ENCODE measurements around the gene TUBAL3. TPM values are rescaled to one million over a fixed set of nuclear protein-coding genes. Genes with fewer than 3 reads are reported as not detected.

The TUBAL3 gene
- total RNA-seq, 1 experiment from 2014 or later, result 0.19 TPM

DNA sequence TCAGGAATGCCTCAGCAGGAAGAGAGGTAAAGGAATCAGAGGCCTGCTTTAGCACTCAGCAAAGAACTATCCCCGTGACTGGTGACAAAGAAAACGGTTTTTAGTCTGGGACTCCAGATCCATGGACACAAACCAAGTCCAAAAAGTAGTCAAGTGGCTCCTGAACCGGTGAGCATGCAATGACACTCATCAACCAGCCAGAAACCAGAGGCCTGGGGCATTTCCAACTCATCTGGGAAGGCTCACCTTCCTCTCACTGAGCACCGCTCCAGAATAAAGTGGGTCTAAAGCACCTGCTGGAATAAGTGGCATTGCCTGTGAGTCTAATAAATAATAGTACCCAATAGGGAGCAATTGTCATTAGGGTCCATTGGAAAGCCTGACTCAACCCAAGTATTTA, 57.7 kb downstream of the TUBAL3 start:
- Histone ChIP-seq H3K27ac (ENCODE audit: low read depth, low read length, poor library complexity, severe bottlenecking) (no peak overlapping the region), H3K36me3 (ENCODE audit: insufficient read depth, low read length, poor library complexity, severe bottlenecking) (no peaks in the 10 kb centered on the region), H3K4me1 (ENCODE audit: insufficient read depth, low read length, poor library complexity, severe bottlenecking) (no peaks in the 10 kb centered on the region), H3K9me3 (ENCODE audit: low read depth, low read length, poor library complexity, severe bottlenecking) (no peaks in the 10 kb centered on the region), H3K4me3 (ENCODE audit: low read depth, low read length, poor library complexity, severe bottlenecking) (no peak overlapping the region), H3K27me3 (replicated peaks; ENCODE audit: insufficient read depth, low read depth, low read length, poor library complexity) (no peaks in the 10 kb centered on the region)
- DNase-seq (ENCODE audit: low spot score), result no peak
- intact Hi-C loops (cut with micrococcal nuclease; ENCODE audit: unreplicated experiment), result no loop called here
- ChIA-PET POLR2A (ENCODE audit: low non-redundant PET) (no interaction called here), CTCF (no interaction called here)
- BruUV-seq (replicated peaks), result no TSS peak
- TF ChIP-seq, protein P1, sequence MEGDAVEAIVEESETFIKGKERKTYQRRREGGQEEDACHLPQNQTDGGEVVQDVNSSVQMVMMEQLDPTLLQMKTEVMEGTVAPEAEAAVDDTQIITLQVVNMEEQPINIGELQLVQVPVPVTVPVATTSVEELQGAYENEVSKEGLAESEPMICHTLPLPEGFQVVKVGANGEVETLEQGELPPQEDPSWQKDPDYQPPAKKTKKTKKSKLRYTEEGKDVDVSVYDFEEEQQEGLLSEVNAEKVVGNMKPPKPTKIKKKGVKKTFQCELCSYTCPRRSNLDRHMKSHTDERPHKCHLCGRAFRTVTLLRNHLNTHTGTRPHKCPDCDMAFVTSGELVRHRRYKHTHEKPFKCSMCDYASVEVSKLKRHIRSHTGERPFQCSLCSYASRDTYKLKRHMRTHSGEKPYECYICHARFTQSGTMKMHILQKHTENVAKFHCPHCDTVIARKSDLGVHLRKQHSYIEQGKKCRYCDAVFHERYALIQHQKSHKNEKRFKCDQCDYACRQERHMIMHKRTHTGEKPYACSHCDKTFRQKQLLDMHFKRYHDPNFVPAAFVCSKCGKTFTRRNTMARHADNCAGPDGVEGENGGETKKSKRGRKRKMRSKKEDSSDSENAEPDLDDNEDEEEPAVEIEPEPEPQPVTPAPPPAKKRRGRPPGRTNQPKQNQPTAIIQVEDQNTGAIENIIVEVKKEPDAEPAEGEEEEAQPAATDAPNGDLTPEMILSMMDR (conservative IDR thresholded peaks at IDR 0.05; ENCODE audit: low read depth, low read length), result no peak
- TF ChIP-seq EZH2 (IDR thresholded peaks at IDR 0.05; ENCODE audit: borderline replicate concordance, low read depth, low read length, poor library complexity, severe bottlenecking), result no peak

DNA sequence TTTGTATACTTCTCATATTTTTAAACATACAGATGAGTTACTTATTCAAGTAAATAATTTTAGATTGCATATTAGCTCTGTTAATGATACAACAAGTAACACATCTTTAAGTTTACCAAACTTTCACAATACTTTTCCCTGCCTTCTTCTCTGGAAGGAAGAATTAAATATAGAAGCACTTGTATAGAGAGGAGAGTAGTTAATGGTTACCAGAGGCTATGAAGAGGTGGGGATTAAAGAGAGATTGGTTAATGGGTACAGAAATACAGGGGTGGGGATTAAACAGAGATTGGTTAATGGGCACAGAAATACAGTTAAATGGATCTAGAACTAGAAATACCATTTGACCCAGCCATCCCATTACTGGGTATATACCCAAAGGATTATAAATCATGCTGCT, 59.9 kb downstream of the TUBAL3 start:
- BruUV-seq (replicated peaks), result no TSS peak
- CTCF ChIA-PET, result no interaction called here

DNA sequence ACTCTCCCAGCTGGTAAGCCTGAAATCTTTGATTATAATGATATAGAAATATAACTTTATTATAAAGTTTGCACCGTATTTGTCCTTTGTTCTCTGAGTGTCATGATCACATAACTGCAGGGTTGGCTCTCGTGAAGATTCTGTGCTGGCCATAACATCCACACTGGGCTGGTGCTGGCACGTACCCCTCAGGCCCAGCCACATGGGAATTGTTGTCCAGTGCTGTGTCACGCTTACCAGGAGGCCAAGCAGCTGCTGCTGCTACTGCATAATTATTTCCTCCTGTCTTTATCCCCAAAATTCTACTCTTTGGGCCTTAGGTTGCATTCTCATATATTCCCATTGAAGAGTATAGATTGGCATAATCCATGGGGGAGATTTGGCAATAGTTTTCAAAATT, 60.6 kb downstream of the TUBAL3 start:
- no peak overlapping the region for H3K4me3 ChIP-seq (ENCODE audit: low read depth, low read length, poor library complexity, severe bottlenecking)
- no peak for TF ChIP-seq EZH2 (IDR thresholded peaks at IDR 0.05; ENCODE audit: borderline replicate concordance, low read depth, low read length, poor library complexity, severe bottlenecking)
- TF ChIP-seq, protein P1 (conservative IDR thresholded peaks at IDR 0.05; ENCODE audit: low read depth, low read length), result no peak
- no peak for DNase-seq (ENCODE audit: low spot score)
- H3K36me3 ChIP-seq (ENCODE audit: insufficient read depth, low read length, poor library complexity, severe bottlenecking), result no peaks in the 10 kb centered on the region
- no peaks in the 10 kb centered on the region for H3K9me3 ChIP-seq (ENCODE audit: low read depth, low read length, poor library complexity, severe bottlenecking)
- BruUV-seq (replicated peaks), result no TSS peak
- no peaks in the 10 kb centered on the region for H3K27me3 ChIP-seq (replicated peaks; ENCODE audit: insufficient read depth, low read depth, low read length, poor library complexity)
- no peaks in the 10 kb centered on the region for H3K4me1 ChIP-seq (ENCODE audit: insufficient read depth, low read length, poor library complexity, severe bottlenecking)
- intact Hi-C loops (cut with micrococcal nuclease; ENCODE audit: unreplicated experiment), result no loop called here
- CTCF ChIA-PET, result no interaction called here
- H3K27ac ChIP-seq (ENCODE audit: low read depth, low read length, poor library complexity, severe bottlenecking), result no peak overlapping the region
- POLR2A ChIA-PET (ENCODE audit: low non-redundant PET), result no interaction called here

More for the DNA sequence above, 59.9 kb downstream of the TUBAL3 start:
- no peak overlapping the region for H3K4me3 ChIP-seq (ENCODE audit: low read depth, low read length, poor library complexity, severe bottlenecking)
- POLR2A ChIA-PET (ENCODE audit: low non-redundant PET), result no interaction called here
- intact Hi-C loops (cut with micrococcal nuclease; ENCODE audit: unreplicated experiment), result no loop called here
- H3K4me1 ChIP-seq (ENCODE audit: insufficient read depth, low read length, poor library complexity, severe bottlenecking), result no peaks in the 10 kb centered on the region
- H3K27ac ChIP-seq (ENCODE audit: low read depth, low read length, poor library complexity, severe bottlenecking), result no peak overlapping the region
- no peaks in the 10 kb centered on the region for H3K9me3 ChIP-seq (ENCODE audit: low read depth, low read length, poor library complexity, severe bottlenecking)
- TF ChIP-seq, protein P1 (conservative IDR thresholded peaks at IDR 0.05; ENCODE audit: low read depth, low read length), result no peak
- no peaks in the 10 kb centered on the region for H3K36me3 ChIP-seq (ENCODE audit: insufficient read depth, low read length, poor library complexity, severe bottlenecking)
- H3K27me3 ChIP-seq (replicated peaks; ENCODE audit: insufficient read depth, low read depth, low read length, poor library complexity), result no peaks in the 10 kb centered on the region
- DNase-seq (ENCODE audit: low spot score), result no peak

Data from A673 (cell line).